ENCODE results near the gene KSR2.

Gene KSR2

DNA sequence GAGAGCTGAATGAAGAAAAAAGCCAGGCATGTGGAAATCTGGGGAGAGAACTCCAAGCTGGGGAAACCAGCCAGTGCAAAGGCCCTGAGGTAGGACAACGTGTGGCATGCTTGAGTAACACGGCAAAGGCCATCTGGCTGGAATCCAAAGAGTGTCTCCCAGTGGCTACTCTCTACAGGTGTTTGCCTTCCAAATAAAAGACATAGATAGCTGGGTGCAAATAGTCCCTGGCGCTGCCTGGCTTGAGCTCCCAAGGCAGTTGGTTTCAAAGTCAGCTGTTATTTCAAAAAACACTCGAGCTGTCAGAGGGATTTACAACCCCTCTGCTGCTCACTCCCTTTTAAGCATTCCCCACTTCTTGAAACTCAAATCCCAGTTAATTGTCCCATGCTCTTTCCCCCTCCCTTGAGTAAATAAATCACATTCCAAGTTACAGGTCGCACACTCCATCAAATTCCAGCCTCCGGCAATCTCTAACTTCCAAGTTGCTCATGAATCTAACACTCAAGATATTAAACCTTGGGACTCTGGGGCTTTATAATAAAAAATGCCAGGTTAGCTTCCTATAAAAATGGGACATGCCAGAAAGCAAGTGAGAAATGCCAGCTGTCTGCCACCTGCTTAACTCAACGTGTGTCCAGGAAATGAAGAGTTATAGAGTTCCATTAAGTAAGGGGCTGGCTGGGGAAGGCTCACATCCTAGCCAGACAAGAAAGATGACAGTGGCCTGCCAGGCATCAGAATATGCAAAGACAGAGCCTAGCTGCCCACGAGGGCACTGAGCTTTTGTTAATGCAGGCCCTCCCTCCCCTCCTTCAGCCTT lies 473.7 kb downstream of the KSR2 start:
- no peak for DNase-seq (ENCODE audit: low read depth)

DNA sequence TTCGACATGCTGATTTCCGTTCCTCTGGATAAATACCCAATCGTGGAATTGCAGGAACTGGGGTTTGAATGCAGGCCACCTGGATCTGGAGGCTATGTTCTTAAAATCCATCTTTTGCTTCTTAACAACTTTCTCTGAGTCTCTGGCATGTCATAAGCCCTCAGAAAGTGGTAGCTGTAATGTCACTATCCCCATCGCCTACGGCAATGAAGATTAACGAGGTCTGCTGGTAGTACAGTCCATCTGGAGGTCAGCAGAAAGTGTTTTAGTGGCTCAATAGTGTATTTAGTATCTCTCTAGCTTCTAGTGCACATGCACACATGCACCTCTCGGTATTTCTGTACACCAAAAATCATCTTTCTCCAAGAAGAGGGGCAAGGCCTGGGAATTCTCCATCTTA lies 477.1 kb downstream of the KSR2 start:
- no peak for DNase-seq (ENCODE audit: low read depth)

DNA sequence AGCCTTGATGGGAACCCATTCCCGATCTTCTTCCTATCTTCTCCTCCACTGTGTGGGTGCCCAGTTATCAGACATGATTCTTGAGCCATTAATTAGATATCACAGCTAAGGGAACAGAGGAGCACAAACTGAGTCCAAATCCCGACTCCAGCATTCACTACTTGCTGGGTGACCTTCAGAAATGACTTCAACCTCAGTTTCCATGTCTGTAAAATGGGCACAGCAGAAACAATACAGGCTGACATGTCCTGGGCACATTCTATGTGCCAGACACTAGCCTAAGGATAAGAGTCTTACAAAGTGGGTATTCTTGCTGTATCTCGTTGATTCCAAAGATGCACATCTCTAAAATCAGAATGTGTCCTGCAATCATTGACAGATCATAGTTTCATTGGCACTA lies 478.7 kb downstream of the KSR2 start:
- DNase-seq (ENCODE audit: low read depth) = no peak

DNA sequence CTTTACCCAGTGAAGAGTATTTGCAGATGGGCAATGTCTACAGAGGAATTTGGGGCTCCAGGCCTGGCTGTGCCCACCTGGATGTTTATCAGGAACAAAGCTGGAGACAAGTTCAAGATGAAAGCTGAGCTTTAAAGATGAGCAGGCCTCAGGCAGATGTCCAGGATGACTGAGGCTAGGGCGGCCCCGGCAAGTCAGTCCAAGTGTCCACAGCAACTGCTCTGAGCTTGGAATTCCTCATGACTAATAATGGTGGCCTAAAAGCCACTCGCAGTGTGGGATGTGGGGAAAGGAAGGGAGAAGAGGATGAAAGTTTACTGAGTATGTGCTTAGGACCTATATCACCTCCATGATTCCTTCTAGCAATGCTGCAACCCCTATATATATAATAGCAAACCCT lies 479.1 kb downstream of the KSR2 start:
- DNase-seq (ENCODE audit: low read depth) = no peak

DNA sequence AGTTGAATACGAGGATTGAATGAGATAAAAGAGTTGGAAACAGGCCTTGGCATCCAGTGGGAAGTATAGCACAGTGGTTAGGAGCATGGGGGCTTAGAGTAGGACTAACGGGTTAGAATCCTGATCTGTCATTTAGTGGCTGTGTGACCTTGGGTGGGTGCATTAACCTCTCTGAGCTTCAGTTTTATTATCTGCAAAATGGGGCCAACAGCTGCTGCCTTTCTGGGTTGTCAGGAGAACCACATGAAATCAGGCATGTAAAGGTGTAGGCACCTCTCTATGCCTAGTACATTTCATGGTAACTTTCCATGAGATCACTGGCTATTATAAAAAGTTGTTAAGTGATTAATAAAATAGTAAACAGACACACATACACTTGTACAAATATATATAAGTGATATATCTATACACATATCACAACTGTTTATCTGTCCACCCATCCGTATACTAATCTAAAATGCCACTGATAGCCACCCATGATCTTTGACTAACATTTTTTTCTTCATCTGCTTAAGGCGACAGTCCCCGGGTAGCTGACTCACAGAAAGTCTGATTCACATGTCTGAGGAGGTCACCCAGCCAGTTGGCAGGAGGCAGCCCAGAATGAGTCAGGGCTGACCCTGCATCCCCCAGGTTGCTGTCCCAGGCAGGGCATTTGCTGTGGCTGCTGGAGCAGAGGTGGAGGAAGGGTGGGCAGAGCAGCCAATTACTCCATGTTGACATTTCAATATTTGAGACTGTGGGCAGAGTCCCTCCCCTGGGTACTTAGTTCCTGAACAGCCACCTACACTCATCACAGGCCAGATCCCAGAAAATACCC lies 481.7 kb downstream of the KSR2 start:
- DNase-seq (ENCODE audit: low read depth) = peak; percentile 17

DNA sequence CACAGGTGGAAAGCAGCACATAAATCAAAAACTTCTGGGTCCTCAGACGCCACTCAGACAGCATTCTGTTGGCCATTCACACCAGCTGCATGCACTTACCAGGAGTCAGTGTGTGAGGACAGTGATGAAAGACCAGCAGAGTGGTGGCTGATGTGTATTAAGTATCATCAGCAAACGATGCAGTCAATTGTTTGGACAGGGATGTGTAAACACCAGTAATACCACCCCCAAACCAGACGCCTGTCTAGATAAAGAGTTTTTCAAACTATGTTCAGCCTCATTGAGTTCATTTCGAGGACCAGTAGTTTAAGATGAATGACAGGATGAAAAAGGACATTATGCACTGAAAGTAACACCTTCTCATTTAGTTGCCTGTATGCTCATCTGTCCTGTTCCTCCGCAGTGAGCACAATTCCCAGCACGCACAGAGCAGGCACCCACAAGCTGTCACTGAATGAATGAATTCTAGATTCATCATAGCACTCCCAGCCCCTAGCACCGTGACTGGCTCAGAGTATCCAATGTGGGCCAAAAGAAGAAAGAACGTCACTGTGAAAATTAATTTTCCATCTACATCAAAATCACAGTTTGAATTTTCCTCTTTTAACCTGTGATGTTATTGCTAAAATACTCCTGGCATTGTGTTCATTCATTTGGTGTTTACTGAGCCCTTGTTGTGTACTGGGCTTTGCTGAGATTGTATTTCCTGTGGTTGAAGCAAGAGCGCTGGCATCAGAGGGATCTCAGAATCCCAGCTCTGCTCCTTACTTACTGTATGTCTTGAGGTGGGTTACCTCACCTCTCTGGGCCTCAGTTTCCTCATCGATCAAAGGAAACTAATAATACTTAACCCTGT lies 482.6 kb downstream of the KSR2 start:
- DNase-seq (ENCODE audit: low read depth) = no peak

DNA sequence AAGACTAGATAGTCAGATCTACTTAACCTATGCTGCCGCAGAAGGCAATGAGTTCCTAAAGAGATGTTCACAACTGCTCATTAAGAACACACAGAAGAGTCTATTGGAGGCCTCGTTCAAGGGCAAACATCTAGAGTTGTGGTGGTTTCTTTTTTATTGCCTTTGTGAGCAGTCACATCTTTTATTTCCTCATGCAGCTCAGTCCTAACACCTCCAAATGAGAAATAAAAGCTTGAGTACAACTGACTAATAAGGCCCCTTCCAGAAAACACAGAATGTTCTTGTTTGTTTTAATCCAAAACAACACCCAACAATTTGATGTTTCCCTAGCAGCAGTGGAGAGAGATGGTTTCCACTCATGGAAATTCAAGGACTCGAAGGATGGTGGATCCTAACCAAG lies 483.9 kb downstream of the KSR2 start:
- DNase-seq (ENCODE audit: low read depth) = no peak

DNA sequence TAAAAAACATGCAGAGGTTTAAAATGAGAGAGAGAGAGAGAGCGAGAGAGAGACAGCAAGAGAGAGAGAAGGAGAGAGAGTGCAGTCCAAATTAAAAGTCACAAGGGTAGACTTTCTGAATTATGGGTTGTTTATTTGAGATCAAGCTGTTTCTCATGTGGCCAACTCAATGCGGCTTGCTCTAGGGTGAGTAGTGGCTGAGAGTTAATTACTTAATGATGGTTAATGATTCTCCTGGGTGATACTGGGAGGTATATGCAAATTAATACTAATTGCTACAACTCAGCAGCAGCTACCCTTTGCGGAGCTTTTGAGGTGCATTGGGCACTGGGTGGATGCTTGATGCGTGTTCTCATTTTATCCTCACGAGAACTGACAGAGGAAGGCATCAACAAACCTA lies 485.3 kb downstream of the KSR2 start:
- DNase-seq (ENCODE audit: low read depth) = no peak

DNA sequence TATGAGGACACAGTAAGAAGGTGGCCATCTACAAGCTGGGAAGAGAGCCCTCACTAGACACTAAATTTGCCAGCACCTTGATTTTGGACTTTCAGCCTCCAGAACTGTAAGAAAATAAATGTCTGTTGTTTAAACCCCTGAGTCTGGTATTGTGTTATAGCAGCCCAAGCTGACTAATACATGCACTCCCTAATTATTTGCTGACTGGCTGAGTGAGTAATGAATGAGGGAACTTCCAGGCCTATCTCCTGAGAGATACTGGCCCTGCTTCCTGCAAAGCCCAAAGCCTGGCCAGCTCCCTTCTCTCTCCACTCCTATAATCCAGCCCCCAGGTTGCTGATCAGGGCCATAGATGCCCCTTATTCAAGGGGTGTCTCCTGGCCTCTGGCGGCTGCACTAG lies 487.3 kb downstream of the KSR2 start:
- DNase-seq (ENCODE audit: low read depth) = no peak

DNA sequence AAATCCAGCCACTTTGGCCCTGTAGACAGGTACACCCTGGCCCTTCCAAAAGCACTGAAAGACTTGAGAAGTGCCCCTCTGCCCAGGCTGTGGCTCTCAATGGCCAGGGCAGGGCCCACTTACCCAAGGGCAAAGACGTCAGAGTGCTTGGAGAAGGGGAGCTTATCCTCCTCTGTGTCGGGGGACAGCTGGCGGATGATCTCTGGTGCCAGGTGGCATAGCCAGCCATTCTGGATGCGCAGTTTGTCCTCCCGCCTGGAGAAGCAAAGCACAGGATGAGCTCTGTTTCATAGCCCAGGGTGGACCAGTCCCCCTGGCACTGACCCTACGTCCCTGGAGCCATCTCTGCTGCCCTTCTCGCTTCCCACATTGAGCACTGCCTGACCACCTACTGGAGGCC lies 492.4 kb downstream of the KSR2 start:
- DNase-seq (ENCODE audit: low read depth) = no peak

DNA sequence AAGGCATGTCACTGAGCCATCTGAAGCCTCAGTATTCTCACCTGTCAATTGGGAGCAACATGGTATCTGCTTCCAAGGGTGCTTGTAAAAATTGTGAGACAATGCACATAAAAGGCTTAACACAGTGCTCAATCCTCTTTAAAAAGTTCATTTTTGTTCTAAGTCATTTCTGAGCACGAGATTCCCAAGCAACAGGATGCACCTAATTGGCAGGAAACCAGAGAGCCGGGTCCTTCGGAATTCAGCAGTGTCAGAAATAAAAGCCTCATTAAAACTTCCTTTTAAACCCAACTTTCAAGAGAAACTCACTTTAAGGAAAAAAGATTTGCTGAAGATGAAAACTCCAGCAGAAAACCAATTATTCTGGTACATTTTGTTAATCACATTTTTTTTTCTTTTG lies 494.9 kb downstream of the KSR2 start:
- DNase-seq (ENCODE audit: low read depth) = no peak

DNA sequence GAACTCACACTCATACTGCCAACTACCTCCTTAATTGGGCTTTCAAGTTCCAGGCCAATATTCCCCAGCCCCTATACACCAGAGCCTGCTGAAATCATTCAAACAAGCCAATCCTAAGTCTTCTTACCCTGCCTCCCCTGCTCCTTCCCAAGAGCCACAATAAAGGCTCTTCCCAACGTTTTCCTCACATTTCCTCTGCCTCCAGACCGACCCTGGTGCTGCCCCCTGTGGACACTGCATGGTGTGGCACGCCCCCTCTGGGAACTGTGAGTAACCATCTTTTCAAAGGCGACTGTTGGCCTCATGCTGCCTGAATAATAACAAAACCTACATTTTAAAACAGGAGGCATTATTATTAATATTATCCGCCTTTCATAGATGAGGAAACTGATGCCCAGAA lies 495.8 kb downstream of the KSR2 start:
- peak; percentile 1 for DNase-seq (ENCODE audit: low read depth)

DNA sequence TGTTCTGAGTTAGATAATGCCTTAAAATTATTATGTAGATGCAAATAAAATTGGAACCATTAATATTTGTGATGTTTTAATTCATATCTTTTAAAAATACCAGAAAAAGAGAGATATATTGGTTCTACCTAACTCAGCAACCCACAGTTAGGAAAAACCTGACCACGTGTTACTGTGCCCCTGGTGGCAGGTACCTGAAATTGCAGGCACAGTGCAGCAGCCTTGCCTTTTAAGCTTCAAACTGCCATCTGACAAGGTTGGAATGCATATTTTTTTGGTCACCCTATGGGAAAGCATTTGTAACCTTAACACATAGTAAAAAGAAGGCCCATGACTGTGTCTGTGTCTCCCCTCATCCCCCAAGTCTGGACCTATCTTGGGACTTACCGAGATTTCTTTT lies 498.0 kb downstream of the KSR2 start:
- DNase-seq (ENCODE audit: low read depth) = no peak

DNA sequence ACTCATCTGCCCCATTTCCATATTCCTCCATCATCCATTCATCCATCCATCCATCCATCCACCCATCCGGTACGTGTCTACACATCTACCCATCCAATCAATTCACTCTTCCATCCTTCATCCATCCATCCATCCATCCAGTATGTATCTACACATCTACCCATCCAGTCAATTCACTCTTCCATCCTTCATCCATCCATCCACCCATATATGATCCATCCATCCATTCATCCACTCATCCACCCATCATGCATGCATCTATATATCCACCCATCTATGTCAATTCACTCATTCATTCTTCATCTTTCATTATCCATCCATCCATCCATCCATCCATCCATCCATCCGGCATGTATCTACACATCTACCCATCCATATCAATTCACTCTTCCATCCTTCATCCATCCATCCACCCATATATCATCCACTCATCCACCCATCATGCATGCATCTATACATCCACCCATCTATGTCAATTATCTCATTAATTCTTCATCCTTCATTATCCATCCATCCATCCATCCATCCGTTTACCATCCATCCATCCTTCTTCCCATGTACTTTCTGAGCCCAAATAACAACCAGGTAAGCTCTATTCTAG lies 498.8 kb downstream of the KSR2 start:
- no peak for DNase-seq (ENCODE audit: low read depth)

DNA sequence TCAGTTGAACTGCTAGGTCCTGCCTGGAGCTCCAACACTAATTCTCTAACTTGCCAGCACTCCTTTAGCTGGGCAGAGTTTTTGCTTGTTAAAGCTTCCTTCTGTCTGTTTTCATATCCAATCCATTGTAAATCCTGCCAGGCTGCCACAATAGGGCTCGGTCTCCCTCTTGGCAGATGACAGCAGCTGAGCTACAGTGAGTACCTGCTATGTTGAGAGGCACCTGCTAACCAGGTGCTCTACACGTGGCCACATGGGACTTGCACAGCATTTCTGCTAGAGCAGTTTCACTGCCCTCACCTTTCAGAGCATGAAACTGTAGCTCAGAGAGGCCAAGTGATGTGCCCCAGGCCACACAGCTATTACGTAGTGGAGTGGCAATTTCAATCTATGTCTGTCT lies 500.8 kb downstream of the KSR2 start:
- DNase-seq (ENCODE audit: low read depth) = no peak

DNA sequence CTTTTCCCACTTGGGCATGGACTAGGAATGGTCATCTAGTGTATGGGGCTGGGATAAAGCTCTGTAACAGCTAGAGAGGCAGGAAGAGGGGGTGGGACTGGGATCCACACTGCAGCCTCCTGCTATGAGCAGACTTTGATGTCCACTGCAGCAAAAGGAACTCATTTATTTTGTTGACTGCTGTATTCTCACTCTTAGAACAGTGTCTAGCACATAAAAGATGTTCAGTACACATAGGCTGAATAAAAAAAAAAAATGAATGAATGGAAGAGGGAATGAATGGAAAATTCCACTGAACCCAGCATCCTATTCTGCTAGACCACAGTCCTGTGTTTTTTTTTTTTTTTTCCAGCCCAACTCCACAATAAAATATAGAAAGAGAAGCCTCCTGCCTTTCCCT lies 501.2 kb downstream of the KSR2 start:
- no peak for DNase-seq (ENCODE audit: low read depth)

DNA sequence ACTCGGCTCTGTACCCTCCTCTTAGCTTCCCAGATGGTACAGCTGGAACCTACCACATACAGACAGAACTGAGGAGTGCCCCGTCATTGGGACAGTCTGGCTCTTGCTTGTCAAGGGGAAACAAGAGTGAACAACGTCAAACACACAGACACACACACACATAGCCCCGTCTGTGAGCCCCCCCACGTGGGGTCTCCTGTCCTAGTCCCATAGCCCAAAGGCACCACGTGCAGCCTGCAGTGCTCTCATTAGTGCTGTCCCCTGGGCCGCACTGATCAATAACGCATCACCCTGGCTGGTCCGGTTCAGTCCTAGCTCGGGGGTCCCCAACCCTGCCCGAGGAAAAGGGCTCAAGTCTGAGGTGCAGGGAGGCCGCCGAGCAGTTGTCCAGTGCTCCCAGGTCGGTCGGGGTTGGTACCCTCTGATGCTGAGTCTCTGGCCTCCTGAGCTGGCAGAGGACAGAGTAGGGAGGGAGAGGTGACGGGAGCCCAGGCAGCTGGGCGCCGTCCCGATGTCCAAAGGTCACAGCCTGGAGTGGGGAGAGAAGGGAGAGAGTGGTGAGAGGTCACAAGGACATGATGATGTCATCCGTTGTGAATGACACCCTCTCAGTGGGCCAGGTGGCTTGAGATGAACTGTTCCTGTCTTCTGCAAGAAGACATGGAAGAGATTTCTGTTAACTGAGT lies 502.0 kb downstream of the KSR2 start:
- DNase-seq (ENCODE audit: low read depth) = no peak

DNA sequence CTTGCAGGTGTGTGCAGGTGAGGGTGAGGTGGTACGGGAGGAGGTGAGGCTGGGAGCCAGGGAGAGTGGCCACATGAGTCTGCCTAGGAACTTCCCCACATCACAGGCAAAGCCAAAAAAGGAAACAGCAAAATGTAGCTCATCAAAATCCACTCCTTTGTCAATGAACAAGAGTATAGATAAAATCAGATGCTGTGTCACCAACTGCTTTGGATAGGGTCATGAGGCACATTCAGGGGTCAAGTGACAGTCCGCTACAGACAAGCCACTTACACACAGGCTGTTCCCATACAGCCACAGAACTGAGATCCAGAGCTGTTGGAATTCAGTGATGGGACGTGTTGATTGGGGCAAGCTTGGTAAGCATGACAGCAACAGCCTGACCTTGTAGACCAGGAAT lies 507.1 kb downstream of the KSR2 start:
- DNase-seq (ENCODE audit: low read depth) = no peak

DNA sequence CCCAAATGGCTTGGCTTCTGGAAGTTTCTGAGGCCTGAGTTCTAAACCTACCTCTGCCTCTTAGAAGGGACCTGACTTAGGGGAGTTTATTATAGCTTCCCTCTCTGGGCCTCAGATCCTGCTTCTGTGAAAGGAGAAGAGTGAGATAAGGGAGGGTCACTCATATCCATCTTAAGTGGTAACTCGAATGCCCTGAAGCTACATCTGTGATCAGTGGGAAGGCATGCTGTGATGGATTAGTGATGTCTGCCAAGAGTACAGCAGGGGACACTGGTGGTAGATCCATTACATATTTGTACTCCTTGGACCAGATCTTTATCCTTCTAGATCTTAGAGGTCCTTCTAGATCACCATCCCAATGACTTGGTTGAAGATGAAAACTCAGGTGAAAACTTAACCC lies 509.6 kb downstream of the KSR2 start:
- DNase-seq (ENCODE audit: low read depth) = no peak

DNA sequence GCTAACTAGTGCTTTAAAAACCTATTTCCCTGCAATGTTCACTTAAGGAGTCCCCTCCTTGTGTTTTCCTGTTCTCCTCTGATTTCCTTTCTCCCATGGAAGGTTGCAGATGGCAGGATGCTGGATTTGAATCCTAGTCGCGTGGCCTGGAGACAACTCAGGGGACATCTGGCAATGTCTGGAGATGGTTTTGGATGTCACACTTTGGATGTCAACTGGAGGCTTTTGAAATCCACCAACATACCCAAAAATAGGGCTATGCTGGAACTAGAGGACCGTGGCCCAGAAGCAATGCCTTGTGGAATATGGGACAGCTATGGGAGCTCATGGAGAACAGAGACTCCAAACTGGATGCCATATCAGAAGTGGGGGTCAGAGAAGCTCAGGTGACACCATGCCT lies 511.6 kb downstream of the KSR2 start:
- DNase-seq (ENCODE audit: low read depth) = no peak

DNA sequence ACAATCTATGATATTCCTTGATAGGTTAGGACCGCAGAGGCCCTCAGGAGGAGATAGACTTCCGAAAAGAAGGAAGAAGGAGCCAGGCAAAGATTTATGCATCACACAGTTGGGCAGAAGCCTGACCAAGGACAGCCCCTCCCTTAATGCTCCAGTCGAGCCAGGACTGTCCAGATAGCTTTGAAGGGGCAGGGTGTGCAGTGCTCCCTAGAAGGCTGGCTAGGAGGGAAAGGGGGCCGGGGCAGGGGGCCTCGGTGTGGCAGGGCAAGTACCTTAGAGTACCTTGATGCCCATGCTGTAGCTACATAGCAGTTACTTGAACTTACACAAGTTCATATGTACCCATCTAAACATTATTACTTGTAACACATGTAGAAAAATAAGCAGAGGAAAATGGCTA lies 512.7 kb downstream of the KSR2 start:
- DNase-seq (ENCODE audit: low read depth) = no peak

DNA sequence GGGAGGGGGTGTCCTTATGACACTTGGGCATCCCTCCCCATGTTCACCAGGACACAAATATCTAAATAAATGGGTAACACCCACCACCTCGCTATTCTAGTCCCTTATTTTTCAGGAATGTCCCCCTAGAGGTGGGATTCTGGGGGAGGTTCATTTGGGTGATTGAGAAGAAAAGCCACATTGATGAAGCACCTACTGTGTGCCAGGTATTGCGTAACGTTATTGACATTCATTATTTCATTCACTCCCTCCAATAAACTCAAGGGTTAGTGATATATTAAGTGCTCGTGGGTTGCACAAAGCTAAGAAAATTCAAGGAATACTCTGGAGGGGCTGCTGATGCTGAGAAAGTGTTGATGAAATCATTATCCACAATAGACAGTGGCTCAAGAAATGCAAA lies 514.8 kb downstream of the KSR2 start:
- no peak for DNase-seq (ENCODE audit: low read depth)
